Measurements from ENCODE around the gene ANO2. TPM values are rescaled to one million over a fixed set of nuclear protein-coding genes. Genes with fewer than 3 reads are reported as not detected.

ANO2 gene
- total RNA-seq, 1 donor from 2014 or later = 1.7 TPM

GRCh38 chr12:5905757-5906156 lies 39.3 kb downstream of the ANO2 start:
- DNase-seq (ENCODE audit: low read depth) = no peak
- no peak overlapping the region for H3K4me3 ChIP-seq (ENCODE audit: low read depth, low read length)
- no peak for TF ChIP-seq CTCF (conservative IDR thresholded peaks at IDR 0.05; ENCODE audit: low read depth, low read length)

- no peak for DNase-seq (ENCODE audit: low read depth)
- H3K4me3 ChIP-seq (ENCODE audit: low read depth, low read length) = no peak overlapping the region
- no peak for TF ChIP-seq CTCF (conservative IDR thresholded peaks at IDR 0.05; ENCODE audit: low read depth, low read length)
These were observed 40.1 kb downstream of the ANO2 start for GRCh38 chr12:5904969-5905368.

GRCh38 chr12:5904441-5904840 lies 40.6 kb downstream of the ANO2 start:
- no peak overlapping the region for H3K4me3 ChIP-seq (ENCODE audit: low read depth, low read length)
- no peak for DNase-seq (ENCODE audit: low read depth)
- no peak for TF ChIP-seq CTCF (conservative IDR thresholded peaks at IDR 0.05; ENCODE audit: low read depth, low read length)

GRCh38 chr12:5902736-5903135 lies 42.3 kb downstream of the ANO2 start:
- no peak for DNase-seq (ENCODE audit: low read depth)
- no peak overlapping the region for H3K4me3 ChIP-seq (ENCODE audit: low read depth, low read length)
- no peak for TF ChIP-seq CTCF (conservative IDR thresholded peaks at IDR 0.05; ENCODE audit: low read depth, low read length)

GRCh38 chr12:5901416-5901815 lies 43.6 kb downstream of the ANO2 start:
- H3K4me3 ChIP-seq (ENCODE audit: low read depth, low read length) = no peak overlapping the region
- TF ChIP-seq CTCF (conservative IDR thresholded peaks at IDR 0.05; ENCODE audit: low read depth, low read length) = no peak
- no peak for DNase-seq (ENCODE audit: low read depth)

GRCh38 chr12:5900533-5901205 lies 44.4 kb downstream of the ANO2 start:
- TF ChIP-seq CTCF (conservative IDR thresholded peaks at IDR 0.05; ENCODE audit: low read depth, low read length) = no peak
- H3K4me3 ChIP-seq (ENCODE audit: low read depth, low read length) = no peak overlapping the region
- no peak for DNase-seq (ENCODE audit: low read depth)

GRCh38 chr12:5900076-5900475 lies 45.0 kb downstream of the ANO2 start:
- DNase-seq (ENCODE audit: low read depth) = no peak
- TF ChIP-seq CTCF (conservative IDR thresholded peaks at IDR 0.05; ENCODE audit: low read depth, low read length) = no peak
- no peak overlapping the region for H3K4me3 ChIP-seq (ENCODE audit: low read depth, low read length)

Data from epithelial cell of proximal tubule (primary cell).